Thoracic aorta (tissue), 2 donors: Measurements from ENCODE around the gene CANX. TPM values are rescaled to one million over a fixed set of nuclear protein-coding genes. Genes with fewer than 3 reads are reported as not detected.

Source experiments
- ATAC-seq: fragments of 150-250 bp; one replicate; pipeline ENCODE4 v1.8.0; 2017; ENCODE audit warnings: low read depth; ENCODE audit not compliant: insufficient number of reproducible peaks, low FRiP score
- DNase-seq: peaks from one replicate; pipeline ENCODE4 v3.0.0-alpha.2; 2020; ENCODE audit warnings: low spot score
- H3K27ac ChIP-seq, 2 donors: fragments of 200-600 bp; sonication (generic); 1 replicate in 1 of 2; 2 replicates in 1 of 2; pipeline ENCODE4 v1.5.1; 2016; ENCODE audit warnings: mild to moderate bottlenecking in 2 of 2, moderate library complexity in 2 of 2
- H3K27me3 ChIP-seq: fragments of 200-600 bp; sonication (generic); replicated peaks from 2 replicates; pipeline ENCODE4 v1.6.0; 2016; ENCODE audit warnings: mild to moderate bottlenecking; ENCODE audit not compliant: insufficient read depth
- H3K36me3 ChIP-seq: fragments of 200-600 bp; sonication (generic); one replicate; pipeline ENCODE4 v1.5.1; 2016
- H3K4me1 ChIP-seq, 2 donors: fragments of 200-600 bp; sonication (generic); 1 replicate in 1 of 2; 2 replicates in 1 of 2; pipeline versions ENCODE4 v1.5.1 to v1.6.0; 2016; ENCODE audit warnings: low read depth in 2 of 2, mild to moderate bottlenecking in 1 of 2; ENCODE audit not compliant: control insufficient read depth in 1 of 2
- H3K4me3 ChIP-seq: fragments of 200-600 bp; sonication (generic); 2 replicates; pipeline ENCODE4 v1.5.1; 2016; ENCODE audit warnings: mild to moderate bottlenecking
- H3K9me3 ChIP-seq: fragments of 200-600 bp; sonication (generic); 2 replicates; pipeline ENCODE4 v1.5.1; 2016
- CTCF ChIP-seq: fragments of 200-600 bp; sonication (generic); IDR thresholded peaks from one replicate; pipeline ENCODE4 v1.5.1; 2019; ENCODE audit warnings: antibody characterized with exemption
- total RNA-seq, 2 donors: library from RNA; depleted of rRNA; stranded (reverse); fragments of >200 nt; gene quantifications; one replicate each; pipeline versions ENCODE4 v1.1.0 to v1.2.3, GENCODE V29; 2016

CANX gene
- total RNA-seq, 2 donors from 2014 or later, result 240 to 371 TPM

- H3K4me1 ChIP-seq, result peaks cover 15 to 29% of the 10 kb centered on the region in 2 donors
- peaks cover 51% of the 10 kb centered on the region for H3K36me3 ChIP-seq
- H3K27ac ChIP-seq, result no peak overlapping the region
- no peak for DNase-seq
- H3K4me3 ChIP-seq, result no peak overlapping the region
- H3K9me3 ChIP-seq, result no peaks in the 10 kb centered on the region
- TF ChIP-seq CTCF, result no peak
- H3K27me3 ChIP-seq, result no peaks in the 10 kb centered on the region
- ATAC-seq, result no peak
These were observed 70.5 kb downstream of the CANX start for GRCh38 chr5:179769271-179769670.

GRCh38 chr5:179769796-179770195 lies 71.0 kb downstream of the CANX start:
- no peak for DNase-seq
- no peaks in the 10 kb centered on the region for H3K27me3 ChIP-seq
- H3K27ac ChIP-seq, result no peak overlapping the region
- peaks cover 15 to 24% of the 10 kb centered on the region in 2 donors for H3K4me1 ChIP-seq
- H3K4me3 ChIP-seq, result no peak overlapping the region
- no peak for TF ChIP-seq CTCF
- no peaks in the 10 kb centered on the region for H3K9me3 ChIP-seq
- ATAC-seq, result no peak
- peaks cover 56% of the 10 kb centered on the region for H3K36me3 ChIP-seq

GRCh38 chr5:179771311-179771895 lies 72.6 kb downstream of the CANX start:
- no peaks in the 10 kb centered on the region for H3K27me3 ChIP-seq
- no peak overlapping the region for H3K4me3 ChIP-seq
- no peaks in the 10 kb centered on the region for H3K9me3 ChIP-seq
- DNase-seq (no peak), ATAC-seq (no peak)
- no peak for TF ChIP-seq CTCF
- H3K27ac ChIP-seq, result no peak overlapping the region
- peaks cover 68% of the 10 kb centered on the region for H3K36me3 ChIP-seq
- peaks cover 2 to 8% of the 10 kb centered on the region in 2 donors for H3K4me1 ChIP-seq

- Histone ChIP-seq H3K36me3 (peaks cover 70% of the 10 kb centered on the region), H3K4me3 (no peak overlapping the region), H3K27me3 (no peaks in the 10 kb centered on the region), H3K9me3 (no peaks in the 10 kb centered on the region), H3K27ac (no peak overlapping the region), H3K4me1 (no peaks in the 10 kb centered on the region)
- DNase-seq, result no peak
- no peak for TF ChIP-seq CTCF
- no peak for ATAC-seq
These were observed 73.6 kb downstream of the CANX start for GRCh38 chr5:179772351-179772750.

GRCh38 chr5:179773686-179774040 lies 74.9 kb downstream of the CANX start:
- no peak overlapping the region for H3K4me3 ChIP-seq
- no peak for TF ChIP-seq CTCF
- peaks cover 0 to 1% of the 10 kb centered on the region in 2 donors for H3K4me1 ChIP-seq
- H3K36me3 ChIP-seq, result peaks cover 73% of the 10 kb centered on the region
- H3K9me3 ChIP-seq, result no peaks in the 10 kb centered on the region
- H3K27ac ChIP-seq, result no peak overlapping the region
- DNase-seq, result no peak
- ATAC-seq, result no peak
- no peaks in the 10 kb centered on the region for H3K27me3 ChIP-seq
